HG02852 (cell line): ENCODE measurements around the gene HSPA1A.
"Not testable (repeated sequence)": the region's sequence is repeated elsewhere in the genome, so short reads cannot be mapped to it uniquely, and the experiment has no call there.

Experiments
- ATAC-seq: cut with Tn5 transposase; IDR thresholded peaks from one replicate; pipeline ENCODE4 v1.9.1; 2021; ENCODE audit warnings: mild to moderate bottlenecking, moderate library complexity; ENCODE audit not compliant: unreplicated experiment

Gene HSPA1A

GRCh38 chr6:31861150-31861549 lies 45.8 kb downstream of the HSPA1A start:
- ATAC-seq = no peak

- no peak for ATAC-seq
Measured at GRCh38 chr6:31861919-31862343, 46.6 kb downstream of the HSPA1A start.

GRCh38 chr6:31862344-31863235 lies 47.2 kb downstream of the HSPA1A start, which contains the start of gene NEU1:
Gene NEU1 (minus strand): TSS chr6:31862821. CDS start chr6:31862776, 45 bp downstream.
- ATAC-seq = peak; percentile 89

- ATAC-seq = not testable (repeated sequence)
Measured at GRCh38 chr6:31864123-31864562, 48.8 kb downstream of the HSPA1A start.

GRCh38 chr6:31864818-31865204 lies 49.5 kb downstream of the HSPA1A start:
- no peak for ATAC-seq

- ATAC-seq = no peak
Measured at GRCh38 chr6:31865205-31866118, 50.1 kb downstream of the HSPA1A start.
